NOMO-1 treated with DMSO at 0.1 percent for 48 hours (cell line): ENCODE data around the gene CCBE1.

Experiments
- DNase-seq: peaks from one replicate; lab custom pipeline; 2025; ENCODE audit not compliant: unreplicated experiment; lab: John Stamatoyannopoulos, UW

Gene CCBE1

DNA sequence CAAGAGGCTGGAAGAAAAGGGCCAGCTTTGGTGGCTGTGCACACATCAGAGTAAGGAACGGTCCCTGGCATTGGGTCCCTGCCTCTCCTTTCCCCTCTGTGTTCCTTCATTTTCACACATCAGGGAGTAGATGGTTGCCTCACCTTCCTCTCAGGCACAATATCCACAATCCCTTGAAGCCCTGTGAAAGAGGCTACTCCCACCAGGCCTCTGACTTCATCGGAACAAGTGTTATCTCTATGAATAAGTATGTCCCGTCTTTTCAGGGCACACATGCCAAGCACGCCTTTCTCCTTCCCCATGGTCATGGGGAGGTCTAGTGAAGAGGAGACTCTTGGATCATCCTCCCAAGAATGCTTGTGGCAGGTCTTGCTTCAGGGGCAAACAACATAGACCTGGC lies 277.0 kb downstream of the CCBE1 start:
- DNase-seq: no peak

DNA sequence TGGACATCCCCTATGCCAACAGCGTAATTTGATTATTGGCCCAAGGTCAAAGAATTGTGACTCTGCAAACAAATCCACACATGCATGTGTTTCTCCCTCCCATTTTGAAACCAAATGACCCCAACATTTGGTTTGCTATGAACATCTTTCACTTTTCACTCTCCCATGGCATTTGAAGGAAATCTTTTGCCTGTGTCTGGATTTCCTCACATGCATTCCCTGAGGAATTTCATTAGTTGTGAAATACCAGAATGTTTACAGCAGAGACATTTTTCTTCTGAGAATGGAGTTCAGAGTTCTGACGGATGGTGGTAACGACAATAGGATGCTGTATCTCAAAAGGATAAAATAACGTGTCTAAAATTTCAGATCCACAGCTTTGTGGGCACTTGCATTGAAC lies 277.8 kb downstream of the CCBE1 start:
- DNase-seq: no peak

DNA sequence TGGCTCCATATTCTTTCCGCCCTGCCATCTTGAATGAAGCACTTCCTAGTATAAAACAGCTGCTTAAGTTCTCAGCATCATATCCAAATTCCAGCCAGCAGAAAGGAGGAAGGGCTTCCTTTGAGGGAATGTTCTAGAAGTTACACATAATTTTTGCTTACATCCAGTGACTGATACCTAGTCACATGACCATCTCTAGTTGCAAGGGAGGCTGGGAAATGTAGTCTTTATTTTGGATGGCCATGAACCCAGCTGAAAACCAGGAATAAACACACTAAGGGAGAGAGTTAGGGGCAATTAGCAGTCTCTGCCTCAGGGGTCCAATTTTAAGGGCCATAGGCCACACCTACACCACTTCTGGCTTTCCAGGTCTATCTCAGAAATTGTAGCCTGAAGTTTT lies 280.4 kb downstream of the CCBE1 start:
- no peak for DNase-seq

DNA sequence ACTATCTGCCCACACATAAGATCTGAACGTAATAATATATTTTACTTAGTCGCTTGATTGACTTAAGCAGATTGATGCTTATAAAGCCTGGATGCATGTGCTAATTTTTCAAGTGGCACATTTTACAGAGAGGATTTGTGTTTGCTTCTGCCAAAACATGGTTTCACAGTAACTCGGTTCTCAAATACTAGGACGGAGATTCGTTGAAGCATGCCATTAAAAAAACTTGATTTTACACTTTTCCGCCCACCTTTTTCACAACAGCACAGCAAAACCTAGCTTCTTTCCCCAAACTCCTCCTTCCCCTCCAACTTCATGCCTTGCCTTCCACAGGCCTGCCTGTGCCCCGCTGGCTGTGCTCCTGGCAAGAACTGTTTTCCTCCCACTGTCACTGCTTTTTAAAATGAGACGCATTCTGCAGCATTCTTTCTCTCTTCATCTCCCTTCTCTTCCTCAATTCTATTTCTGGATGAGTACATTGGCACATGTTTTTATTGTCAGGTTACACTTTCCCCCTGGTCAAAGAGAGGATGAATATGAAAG lies 283.0 kb downstream of the CCBE1 start:
- no peak for DNase-seq

DNA sequence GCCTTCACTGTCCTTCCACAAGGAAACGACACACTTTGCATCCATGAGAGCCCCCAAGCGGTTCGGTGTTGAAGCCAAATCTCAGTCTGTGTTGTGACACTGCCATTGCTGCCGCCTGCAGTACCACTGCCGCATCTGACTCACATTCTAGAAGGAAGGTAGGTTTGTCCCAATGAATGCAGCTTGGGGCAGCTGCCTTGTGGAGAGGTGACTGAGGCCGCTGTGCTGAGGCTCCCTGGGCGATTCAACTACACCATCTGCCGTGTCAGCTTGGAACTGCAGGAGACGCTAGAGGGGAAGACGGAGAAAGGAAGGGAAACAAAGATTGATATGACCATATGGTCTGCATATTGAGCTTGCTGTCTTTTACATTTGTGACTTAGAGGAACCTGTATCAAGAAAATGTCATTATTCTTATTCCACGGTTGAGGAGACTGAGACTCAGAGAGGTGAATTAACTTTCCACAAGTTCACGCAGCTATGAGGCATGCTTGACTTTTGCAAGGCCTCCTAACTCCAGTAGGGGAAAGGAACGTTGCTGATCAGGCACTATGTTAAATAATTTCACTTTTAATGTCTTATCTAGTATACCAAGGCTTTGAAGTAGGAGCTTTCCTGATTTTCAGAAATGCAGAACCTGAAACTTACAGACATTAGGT lies 294.7 kb downstream of the CCBE1 start:
- peak; percentile 88 for DNase-seq

DNA sequence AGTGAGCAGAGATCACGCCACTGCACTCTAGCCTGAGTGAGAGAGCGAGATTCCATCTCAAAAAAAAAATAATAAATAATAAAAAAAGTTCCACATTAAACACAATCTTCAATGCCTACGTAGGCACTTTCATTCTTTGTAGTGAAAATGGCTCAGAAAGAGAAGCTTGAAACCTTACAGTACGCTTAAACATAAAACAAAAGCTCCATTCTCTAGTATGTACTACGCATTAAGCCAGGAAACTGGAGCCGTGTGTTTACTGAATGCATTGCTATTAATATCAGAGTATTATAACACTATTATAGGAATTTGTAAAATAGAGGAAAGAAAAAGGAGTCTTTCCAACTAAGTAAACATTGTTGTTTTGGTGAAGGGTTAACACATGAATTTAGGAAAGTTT lies 296.8 kb downstream of the CCBE1 start:
- no peak for DNase-seq

DNA sequence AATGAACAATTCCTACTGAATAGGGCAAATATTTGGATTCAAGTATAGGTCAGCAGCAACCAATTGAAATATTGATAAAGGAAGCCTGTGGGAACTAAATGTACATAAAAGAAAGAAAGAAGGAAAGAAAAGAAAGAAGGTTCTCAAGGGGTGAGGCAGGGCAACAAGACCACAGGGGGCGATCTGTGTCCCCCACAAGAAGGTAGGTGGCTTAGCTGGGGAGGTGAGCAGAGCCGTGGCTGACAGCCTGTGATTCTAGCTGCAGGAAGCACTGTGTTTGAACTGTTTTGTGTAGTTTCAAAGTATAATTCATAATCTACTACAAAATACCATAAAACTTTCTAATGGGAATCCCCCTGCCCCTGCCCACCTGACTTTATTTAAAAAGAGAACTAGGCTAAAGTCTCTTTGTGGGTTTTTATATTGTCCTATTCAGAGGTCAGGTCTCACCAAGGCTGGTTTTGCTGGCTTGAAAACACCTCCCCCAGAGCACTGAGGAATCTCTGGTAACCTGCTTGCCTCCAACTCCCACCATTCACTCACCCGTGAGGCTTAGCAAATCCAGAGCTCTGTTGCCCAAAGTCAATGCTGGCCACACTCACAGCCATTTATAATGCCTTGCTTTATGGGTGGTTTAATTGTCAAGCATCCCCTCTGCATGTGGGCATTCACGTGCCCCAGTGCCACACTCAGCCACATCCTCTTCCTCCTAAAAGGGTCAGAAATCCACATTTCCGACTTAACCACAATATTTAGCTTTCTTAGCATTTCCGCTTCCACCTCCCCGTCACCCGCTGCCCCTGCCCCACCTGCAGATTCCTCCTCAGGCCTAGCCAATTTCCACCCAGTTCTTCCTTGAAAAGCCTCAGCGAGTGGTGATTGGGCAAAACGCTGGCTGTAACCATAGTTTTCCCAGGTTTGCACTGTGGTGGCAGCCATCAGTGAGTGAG lies 301.7 kb downstream of the CCBE1 start:
- DNase-seq: no peak

DNA sequence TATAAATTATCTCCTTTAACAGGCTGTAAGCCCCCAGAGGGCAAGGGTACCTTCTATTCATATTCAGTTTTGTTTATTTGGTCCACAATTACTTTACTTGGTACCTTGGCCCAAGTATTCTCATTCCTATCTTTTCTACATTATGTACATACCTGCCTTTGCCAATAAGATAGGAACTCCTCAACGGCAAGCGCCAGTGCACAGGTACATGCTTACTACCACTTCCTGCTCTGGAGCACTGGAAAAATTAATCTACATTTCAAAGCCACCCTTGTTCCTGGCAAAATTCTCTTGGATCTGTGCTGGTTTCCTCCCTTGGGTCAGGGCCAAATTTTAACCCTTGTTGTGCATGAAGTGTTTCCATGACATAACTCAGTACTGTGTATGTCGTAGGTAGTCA lies 303.8 kb downstream of the CCBE1 start:
- DNase-seq: no peak

DNA sequence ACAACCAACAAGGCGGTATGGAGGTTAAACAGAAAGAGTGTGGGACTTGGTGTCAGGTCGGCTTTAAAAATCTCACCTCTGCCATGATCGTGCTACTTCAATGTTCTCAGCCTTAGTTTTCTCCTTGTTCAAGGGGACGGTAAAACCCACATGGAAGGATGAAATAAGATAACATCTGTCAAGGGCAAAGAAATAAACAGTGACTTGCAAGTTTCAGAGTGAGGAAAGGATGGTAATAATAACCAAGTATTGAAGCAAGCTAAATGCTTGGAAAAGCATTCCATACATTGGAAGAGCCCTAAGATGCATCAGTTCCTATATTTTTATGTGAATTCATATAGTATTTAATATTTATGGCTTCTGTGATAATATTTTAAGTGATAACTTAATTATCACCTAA lies 308.4 kb downstream of the CCBE1 start:
- DNase-seq: no peak

DNA sequence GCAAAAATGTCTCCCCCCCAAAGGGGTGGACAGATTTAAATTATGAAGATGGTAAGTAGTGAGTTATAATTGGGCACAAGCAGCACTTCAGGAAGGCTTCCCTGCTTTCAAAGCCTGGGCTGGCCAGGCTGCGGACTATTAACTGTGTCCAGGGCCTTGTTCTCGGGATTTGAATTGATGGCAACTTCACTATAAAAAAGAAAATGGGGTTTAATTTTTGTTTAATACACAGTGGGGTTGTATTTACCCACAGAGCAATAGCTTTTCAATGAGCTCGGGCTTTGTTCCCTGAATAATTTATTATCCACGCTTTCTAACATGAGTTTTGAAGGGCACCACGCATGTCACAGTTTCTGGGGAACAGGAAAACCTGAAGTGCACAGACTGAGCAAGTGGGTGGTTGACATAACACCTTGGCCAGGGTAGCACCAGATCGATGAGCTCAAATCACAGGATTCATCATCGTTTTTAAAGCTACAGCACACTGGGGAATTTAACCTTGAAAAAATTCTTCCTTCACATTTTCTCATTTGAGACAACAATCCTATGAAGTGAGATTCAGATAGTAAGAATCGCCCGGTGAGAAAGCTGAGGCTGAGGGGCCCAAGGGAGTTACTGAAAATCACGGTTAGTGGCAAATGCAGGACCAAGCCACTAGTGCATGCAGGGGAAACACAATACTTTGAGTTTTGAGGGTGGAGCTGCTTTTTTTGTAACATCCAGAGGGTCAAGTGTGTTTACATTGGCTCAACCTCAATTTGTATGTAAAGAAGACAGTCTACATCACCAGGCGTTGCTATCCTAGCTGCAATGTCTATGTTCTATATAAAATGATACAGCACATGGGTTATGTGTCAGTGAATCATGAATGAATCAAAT lies 309.3 kb downstream of the CCBE1 start:
- DNase-seq: no peak

DNA sequence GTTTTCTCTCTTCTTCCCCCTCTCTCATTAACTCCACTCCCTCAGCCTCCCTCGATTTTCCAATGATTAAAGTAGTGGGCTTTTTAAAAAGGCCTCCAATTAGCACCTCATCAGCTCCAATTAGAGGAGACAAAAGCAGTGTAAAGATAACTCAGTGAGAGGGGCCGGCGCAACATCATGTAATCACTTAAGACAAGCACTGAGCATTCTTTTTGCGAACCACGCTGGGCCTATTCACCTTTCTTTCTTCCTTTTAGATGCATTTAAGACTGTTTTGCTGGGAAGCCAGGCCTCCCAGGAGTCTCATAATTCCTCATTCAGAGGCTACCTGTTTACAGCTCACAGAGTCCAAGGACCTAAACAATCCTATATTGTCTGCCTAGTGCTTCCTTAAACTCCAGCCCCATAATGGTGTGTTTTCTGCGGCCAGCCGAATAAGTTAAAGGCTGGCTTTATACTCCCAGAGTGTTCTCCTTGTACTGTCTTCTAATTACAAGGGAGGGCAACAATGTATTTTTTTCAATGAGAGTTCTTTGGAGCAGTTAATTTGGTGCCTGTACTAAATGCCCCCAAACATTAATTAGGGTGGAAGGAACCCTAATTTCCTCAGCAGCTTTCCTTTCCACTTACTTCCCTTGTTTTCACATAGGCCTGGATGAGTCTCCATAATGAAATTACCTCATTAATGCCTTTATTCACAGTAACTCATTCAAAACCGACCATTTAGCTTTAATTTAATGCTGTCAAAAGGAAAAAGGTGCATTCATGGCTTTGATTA lies 310.1 kb downstream of the CCBE1 start:
- no peak for DNase-seq

DNA sequence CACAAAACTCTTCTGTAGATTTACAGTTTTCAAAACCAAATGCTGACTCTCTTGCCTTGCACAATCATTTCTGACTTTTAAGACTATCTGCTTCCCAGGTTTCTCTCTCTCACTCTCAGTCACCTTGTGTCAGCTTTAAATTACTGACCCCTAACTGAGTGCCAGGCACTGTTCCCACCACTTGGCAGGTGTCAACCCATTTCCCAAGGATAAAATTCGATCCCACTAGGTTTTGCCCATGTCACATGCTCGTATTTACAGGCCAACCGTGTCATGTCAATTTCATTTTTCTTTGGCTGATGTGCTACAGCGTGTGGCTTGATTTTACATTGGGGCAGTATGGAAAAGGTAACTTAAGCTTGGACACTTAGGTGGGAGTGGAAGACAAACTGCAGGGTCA lies 312.0 kb downstream of the CCBE1 start:
- no peak for DNase-seq

DNA sequence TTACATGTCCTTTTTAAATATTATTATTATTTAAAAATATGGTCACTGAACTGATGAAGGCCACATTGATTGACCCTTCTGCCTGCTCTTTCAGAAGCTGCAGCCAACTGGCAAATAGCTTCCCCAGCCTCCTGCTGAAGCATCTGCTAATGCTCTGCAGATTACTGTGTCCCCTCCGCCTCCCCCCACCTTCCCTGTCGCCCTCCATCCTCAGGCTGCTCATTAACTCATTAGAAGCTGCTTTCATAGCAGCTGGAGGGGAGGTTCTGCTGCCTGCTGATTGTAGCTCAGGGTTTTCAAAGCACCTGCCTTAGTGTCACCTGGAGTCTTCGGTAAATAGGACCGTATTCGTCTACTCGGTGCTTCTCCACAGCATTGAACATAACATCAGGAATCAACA lies 313.4 kb downstream of the CCBE1 start:
- no peak for DNase-seq

DNA sequence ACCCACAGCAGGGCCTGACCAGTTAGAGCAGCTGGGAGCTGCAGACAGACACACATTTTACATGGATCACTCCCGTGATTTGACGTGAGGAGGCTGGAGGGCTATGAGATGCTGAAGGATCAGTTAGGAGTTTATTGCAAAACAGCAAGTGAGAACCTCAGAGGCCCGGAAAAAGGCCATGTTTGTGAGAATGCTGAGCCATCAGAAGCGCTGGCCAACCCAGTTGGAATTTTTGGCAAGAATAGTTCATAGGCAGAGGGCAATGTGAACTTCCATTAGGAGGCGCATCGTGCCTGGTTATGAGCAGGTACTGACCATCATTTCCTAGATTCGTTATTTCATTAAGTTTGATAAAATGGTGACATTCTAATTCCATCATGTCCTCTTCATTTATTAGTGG lies 314.8 kb downstream of the CCBE1 start:
- DNase-seq: no peak

DNA sequence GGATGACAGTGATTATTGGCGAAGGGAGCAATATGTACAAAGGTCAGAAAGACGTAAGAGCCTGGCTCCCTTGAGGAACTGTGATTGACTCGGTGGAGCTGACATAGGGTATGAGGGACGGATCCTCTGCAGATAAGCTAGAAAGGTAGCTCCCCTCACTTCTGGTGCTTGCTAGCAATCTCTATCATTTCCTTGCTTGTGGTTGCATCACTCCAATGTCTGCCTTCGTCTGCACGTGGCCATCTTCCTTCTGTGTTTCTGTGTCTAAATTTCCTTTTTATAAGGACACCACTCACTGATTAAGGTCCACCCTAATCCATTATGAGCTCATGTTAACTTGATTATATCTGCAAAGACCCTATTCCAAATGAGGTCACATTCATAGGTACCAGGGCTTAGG lies 315.3 kb downstream of the CCBE1 start:
- no peak for DNase-seq
